ENCODE measurements around the gene JAG2.

Gene JAG2

DNA sequence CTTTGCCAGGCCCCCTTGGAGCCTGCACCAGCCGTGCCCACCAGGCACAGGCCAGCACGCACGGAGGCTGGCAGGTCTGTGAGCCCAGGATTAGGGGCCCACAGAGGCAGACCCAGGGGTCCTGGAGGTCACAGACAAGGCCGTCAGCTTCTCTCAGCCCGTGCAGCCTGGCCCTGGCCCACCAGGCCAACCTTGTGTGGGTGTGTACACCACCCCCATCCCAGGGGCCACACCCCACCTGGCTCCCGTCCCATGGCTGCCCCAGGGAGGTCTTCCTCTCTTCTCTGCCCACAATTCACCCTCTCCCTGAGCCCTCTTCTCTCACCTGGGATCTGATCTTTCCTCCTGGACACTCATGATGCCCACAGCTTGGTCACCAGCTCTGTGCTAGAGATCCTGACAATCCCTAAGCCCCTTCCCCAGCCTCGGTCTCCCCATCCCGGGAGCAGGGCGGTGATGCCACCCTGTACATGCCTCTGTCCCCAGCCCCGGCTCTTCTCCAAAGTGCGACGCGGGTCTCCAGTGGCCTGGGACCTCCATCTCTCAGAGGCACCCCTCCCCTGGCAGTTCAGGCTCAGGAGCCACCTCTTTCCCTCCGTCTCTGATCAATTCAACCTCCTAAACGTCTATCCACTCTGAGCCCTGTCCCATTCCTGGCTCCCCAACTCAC is 72.2 kb downstream of the JAG2 start:
- in situ Hi-C loops (cut with MboI; ENCODE audit: low sequenced_read_pairs), result loop anchor here (10.0 kb wide), 1 partner anchor 258 kb away; no protein-coding TSS in a partner anchor

DNA sequence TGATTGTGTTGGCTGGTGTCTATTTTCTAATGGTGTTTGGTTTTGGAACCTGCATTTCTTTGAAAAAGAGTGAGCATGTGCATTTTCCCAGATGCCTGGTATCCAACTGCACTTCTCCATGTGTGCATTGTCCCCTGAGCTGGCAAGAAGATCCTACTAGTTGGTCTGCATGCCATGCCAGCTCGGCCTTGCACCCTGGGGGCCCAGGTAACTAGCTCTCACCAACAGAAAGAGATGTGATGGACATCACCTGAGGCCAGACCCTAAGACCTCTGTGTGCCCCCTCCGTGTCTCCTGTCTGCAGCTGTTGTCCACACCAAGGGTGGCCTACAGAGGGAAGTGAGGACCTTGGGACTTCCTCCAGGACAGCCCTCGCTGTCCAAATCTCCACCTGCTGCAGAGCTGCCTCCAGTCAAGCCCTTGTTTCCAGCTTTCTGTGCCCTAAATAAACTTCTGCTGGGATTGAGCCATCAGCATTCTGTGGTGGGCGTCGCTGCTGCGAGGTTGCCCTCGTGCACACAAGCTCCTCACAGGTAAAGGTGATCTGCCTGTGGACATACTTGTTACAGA is 73.3 kb downstream of the JAG2 start:
- in situ Hi-C loops (cut with MboI; ENCODE audit: low sequenced_read_pairs), result loop anchor here (10.0 kb wide), 1 partner anchor 259 kb away; no protein-coding TSS in a partner anchor

- in situ Hi-C loops (cut with MboI; ENCODE audit: low sequenced_read_pairs), result loop anchor here (10.0 kb wide), 1 partner anchor 260 kb away; no protein-coding TSS in a partner anchor
These were observed 74.2 kb downstream of the JAG2 start for GRCh38 chr14:105094193-105094907.

DNA sequence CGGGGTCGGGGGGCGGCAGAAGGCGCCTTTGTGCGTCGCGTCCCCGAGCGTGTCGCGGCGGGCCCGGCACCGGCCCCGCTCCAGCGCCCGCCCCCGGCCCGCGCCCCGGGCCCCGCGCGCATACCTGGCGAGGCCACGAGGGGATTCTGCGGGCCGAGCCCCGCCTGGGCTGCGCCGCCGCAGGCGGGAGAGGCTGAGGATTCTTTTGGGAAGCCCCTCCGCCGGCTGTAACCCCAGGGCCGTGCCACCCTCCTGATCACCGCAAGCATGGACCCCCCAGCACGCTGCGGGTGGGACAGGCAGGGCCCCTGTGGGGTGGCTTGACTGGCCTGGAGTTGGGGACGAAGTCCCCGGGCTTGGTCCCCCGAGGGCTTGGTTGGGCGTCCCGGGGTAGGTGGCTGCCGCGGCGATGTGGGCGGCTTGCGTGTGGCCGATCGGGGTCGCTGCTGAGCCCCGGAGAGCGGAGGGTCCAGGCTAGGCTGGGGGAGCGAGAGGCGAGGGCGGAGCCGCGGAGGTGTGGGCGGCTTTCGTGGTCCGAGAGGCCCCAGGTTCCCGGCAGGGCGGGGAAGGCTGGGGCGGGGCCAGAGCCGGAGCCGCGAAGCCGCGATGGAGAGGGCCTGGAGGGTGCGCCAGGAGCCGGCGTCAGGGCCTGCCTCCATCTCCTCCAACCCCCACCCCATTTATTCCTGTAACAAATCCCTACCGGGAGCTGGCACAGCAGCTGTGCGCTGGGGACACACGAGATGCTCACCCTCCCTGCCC is 75.0 kb downstream of the JAG2 start:
- in situ Hi-C loops (cut with MboI; ENCODE audit: low sequenced_read_pairs), result loop anchor here (10.0 kb wide), 1 partner anchor 261 kb away; no protein-coding TSS in a partner anchor

GRCh38 chr14:105093038-105093430 is 75.5 kb downstream of the JAG2 start:
- in situ Hi-C loops (cut with MboI; ENCODE audit: low sequenced_read_pairs), result loop anchor here (10.0 kb wide), 1 partner anchor 262 kb away; no protein-coding TSS in a partner anchor

GRCh38 chr14:105092171-105093037 is 76.2 kb downstream of the JAG2 start:
- in situ Hi-C loops (cut with MboI; ENCODE audit: low sequenced_read_pairs), result loop anchor here (10.0 kb wide), 1 partner anchor 262 kb away; no protein-coding TSS in a partner anchor

DNA sequence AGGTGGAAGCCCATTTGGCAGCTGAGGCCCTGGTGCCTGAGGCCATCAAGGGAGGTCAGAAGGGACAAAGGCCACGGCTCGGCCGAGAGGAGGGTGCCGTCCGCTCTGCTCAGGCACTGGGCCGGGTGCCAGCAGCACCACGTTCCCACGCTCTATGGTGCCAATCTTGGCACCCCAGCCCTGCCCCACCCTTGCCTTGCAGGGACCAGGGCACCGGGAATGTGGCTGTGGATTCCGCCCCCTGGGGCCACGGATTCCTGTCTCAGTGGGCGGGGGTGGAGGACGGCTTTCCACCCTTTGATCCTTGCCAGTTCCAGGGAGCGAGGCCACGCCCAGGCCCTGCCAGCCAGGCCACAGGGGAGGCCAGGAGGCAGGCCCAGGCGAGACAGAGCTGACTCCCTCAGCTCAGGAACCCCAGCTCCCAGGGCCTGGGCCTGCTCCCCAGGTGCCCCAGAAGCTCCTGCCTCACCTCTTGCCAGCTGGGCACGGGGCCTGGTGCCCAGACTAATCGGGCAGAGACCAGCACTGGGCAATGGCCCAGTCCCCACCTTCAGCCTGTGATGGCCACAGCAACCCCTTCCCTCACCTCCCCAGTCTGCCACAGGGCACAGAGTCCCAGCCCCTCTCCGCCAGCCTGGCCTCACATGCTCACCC is 76.9 kb downstream of the JAG2 start:
- in situ Hi-C loops (cut with MboI; ENCODE audit: low sequenced_read_pairs), result loop anchor here (10.0 kb wide), 1 partner anchor 263 kb away; no protein-coding TSS in a partner anchor

DNA sequence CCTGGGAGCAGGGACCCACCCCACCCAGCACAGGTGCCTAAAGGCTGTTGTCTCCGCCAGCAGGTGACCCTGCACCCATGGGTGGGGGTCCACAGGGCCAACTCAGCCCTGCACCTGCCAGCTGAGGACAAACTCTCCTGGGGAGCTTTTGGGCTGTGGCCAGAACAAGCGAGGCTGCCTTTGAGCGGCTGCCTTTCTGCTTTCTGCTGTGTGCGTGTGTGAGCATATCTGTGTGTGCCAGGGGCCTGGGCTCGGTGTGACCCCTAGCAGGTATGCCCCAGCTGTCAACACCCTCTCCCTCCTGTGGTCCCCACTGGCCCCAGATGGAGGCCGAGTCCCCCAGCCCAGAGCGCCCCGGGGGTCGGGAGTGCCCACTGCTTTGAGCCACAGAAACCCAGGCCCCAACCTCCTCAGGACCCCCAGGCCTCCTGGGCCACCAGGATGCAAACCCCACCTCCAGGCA is 77.5 kb downstream of the JAG2 start:
- in situ Hi-C loops (cut with MboI; ENCODE audit: low sequenced_read_pairs), result loop anchor here (10.0 kb wide), 1 partner anchor 264 kb away; no protein-coding TSS in a partner anchor
